ENCODE data around the gene LIME1.

Gene LIME1, protein sequence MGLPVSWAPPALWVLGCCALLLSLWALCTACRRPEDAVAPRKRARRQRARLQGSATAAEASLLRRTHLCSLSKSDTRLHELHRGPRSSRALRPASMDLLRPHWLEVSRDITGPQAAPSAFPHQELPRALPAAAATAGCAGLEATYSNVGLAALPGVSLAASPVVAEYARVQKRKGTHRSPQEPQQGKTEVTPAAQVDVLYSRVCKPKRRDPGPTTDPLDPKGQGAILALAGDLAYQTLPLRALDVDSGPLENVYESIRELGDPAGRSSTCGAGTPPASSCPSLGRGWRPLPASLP

GRCh38 chr20:63735859-63736718 lies at the start of gene LIME1:
TSS of gene LIME1 (plus strand) at chr20:63736664. CDS start at chr20:63737550, 886 bp downstream.
- DNase-seq: peak; percentile 25 to 44

GRCh38 chr20:63687419-63688178 lies 48.9 kb upstream of the LIME1 start:
- no peak for DNase-seq

DNA sequence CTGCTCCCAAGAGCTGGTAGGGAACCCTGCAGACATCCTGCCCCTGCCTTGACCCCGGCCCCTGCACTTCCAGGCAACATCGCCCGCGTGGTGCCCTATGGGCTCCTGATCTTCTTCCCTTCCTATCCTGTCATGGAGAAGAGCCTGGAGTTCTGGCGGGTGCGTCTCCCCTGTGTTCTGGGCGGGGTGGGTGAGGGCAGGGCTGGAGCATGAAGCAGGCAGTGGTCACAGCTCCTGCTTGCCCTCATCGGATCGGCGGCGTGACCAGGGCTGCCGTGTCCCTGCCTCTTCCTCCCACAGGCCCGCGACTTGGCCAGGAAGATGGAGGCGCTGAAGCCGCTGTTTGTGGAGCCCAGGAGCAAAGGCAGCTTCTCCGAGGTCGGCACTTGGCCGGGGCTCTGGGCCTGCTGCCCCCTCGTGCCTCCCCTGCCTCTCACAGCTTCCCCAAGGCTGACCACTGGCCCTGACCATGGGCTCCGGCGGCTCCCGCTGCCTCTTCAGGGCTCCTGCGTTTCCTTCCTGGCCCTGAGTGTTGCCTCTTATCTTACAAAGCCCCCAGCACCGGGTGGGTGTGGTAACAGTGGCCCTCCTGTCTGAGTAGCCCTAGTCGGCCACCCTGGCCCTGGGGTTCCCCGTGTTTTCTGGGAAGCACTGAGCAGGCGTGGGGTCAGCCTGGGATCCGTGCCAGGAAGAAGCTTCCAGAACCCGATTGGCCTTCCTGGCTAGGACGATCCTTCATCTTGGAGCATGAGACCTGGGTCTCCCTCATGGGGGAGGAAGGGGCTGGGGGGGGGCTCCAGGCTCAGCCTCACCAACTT lies 48.0 kb upstream of the LIME1 start:
- no peak for DNase-seq

DNA sequence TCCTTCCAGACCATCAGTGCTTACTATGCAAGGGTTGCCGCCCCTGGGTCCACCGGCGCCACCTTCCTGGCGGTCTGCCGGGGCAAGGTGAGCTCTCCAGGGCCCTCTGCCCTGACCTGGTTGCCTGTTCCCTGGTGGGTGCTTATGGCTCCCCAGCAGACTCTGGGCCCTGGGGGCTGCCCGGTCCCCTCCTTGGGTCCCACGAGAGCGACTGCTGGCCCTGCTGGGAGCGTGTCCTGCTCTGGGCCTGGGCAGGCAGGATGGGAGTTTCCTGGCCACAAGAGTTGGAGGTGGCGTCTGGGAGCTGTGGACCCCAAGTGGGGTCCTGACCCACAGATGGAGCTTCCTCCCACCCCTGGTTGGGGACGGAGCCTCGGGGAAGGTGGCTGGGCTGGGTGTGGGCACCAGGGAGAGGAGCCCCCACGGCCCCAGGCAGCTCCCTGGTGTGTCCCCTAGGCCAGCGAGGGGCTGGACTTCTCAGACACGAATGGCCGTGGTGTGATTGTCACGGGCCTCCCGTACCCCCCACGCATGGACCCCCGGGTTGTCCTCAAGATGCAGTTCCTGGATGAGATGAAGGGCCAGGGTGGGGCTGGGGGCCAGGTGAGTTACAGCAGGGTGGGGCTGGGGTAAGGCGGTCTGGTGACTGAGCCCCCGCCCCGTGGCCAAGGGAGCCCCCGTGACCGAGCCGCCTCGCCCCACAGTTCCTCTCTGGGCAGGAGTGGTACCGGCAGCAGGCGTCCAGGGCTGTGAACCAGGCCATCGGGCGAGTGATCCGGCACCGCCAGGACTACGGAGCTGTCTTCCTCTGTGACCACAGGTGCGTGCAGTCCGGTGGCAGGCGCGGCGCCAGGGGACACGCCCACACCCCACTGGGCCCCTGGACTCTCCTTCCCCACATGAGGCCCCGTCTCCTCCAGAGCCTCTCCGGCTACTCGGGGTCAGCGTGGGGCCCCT lies 47.1 kb upstream of the LIME1 start:
- DNase-seq: no peak

DNA sequence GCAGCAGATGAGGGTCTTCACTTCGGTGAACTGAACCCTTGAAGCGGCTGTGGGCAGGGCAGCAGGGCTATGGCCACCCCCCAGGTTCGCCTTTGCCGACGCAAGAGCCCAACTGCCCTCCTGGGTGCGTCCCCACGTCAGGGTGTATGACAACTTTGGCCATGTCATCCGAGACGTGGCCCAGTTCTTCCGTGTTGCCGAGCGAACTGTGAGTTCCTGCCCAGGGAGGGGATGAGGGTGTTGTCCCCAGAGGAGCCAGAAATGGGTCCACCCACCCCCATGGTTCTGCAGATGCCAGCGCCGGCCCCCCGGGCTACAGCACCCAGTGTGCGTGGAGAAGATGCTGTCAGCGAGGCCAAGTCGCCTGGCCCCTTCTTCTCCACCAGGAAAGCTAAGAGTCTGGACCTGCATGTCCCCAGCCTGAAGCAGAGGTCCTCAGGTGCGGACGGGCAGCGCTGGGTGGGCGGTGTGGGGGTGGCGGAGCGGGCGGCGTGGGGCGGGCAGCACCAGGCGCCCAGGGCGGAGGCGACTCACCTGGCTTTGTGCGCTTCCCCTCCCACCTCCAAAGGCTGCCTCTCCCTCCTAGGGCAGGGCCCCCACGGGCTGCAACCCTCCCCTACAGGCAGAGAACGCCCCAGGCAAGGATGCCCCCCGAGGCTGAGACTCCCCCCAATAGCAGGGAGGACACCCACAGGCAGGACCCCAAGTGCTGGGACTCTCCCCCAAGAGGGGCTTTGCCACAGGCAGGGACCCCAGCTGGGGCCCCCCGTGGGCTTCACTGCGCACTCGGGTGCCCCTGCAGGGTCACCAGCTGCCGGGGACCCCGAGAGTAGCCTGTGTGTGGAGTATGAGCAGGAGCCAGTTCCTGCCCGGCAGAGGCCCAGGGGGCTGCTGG lies 46.2 kb upstream of the LIME1 start:
- no peak for DNase-seq

- no peak for DNase-seq
Measured at GRCh38 chr20:63690898-63691710, 45.4 kb upstream of the LIME1 start.

- DNase-seq: no peak
Measured at GRCh38 chr20:63691711-63692435, 44.6 kb upstream of the LIME1 start.

DNA sequence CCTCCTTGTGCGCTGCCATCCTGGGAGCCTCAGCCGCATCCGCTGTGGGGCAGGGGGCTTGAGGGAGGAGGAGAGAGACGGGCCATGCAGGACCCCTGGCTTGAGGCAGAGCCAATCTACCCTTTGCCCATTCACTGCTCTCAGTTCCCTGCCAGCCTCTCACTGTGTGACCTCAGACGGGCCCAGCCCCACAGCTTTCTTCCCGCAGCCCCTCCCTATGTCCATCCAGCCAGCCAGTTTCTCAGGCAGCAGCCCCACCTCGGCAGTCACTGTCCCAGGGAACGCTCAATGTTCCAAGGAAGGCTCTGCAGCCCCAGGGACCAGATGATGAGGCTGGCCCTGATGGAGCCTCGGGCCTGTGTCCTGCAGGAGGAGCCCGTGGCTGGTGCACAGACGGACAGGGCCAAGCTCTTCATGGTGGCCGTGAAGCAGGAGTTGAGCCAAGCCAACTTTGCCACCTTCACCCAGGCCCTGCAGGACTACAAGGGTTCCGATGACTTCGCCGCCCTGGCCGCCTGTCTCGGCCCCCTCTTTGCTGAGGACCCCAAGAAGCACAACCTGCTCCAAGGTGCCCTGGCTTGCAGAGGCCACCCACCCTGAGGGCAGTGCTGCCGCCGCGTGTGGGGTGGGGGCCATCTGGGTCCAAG lies 43.9 kb upstream of the LIME1 start:
- no peak for DNase-seq

- no peak for DNase-seq
Measured at GRCh38 chr20:63693083-63693732, 43.3 kb upstream of the LIME1 start.

DNA sequence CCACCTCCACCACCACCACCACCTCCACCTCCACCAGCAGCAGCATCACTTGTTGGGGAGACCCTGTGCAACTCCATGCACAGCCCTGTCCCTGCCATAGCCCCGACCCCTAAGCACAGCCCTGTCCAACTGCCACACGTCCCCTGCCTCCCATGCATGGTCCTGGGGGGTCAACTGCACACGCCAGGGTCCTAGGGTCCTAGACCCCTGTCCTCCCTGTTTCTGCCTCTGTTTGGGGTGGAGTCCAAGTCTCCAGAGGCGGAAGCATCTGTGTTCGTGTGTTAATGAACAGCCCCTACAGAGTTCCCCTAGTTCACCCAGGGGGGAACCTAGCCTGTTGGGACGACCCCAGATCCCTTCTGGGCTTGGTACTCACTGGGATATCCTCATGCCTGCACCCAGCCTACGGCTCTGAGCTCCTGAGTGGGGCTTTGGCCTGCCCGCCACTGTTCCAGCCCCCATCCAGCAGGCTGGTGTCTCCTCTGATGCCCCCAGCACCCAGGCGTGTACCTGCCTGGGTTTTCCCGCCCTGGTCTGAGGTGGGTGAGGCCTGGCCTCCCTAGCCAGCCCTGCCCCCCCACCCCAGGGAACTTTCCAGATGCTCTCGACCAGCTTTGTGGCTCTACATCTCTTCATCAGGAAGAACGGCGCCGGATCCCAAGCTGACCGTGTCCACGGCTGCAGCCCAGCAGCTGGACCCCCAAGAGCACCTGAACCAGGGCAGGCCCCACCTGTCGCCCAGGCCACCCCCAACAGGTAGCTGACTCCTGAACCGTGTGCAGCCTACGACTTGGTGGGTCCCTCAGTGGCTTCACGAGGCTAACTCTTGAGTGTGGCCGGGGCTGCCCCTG lies 42.5 kb upstream of the LIME1 start:
- no peak for DNase-seq

- no peak for DNase-seq
Measured at GRCh38 chr20:63694584-63695423, 41.7 kb upstream of the LIME1 start.

GRCh38 chr20:63695424-63696305 lies 40.8 kb upstream of the LIME1 start:
- DNase-seq: no peak

DNA sequence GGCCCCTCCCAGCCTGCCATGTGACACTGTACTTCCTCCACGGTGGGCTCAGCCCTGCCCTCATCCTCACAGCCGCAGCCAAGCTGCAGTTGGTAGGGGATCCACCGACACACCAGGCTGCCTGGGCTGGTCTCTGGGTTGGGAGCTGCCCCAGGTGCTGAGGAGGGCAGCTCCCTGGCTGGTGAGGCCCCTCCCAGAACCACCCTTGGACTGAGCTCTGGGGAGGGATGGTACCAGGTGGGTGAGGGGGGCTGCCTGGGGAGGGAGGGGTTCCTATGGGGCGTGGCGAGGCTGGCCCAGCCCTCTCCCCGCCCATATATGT lies 40.2 kb upstream of the LIME1 start:
- DNase-seq: no peak

DNA sequence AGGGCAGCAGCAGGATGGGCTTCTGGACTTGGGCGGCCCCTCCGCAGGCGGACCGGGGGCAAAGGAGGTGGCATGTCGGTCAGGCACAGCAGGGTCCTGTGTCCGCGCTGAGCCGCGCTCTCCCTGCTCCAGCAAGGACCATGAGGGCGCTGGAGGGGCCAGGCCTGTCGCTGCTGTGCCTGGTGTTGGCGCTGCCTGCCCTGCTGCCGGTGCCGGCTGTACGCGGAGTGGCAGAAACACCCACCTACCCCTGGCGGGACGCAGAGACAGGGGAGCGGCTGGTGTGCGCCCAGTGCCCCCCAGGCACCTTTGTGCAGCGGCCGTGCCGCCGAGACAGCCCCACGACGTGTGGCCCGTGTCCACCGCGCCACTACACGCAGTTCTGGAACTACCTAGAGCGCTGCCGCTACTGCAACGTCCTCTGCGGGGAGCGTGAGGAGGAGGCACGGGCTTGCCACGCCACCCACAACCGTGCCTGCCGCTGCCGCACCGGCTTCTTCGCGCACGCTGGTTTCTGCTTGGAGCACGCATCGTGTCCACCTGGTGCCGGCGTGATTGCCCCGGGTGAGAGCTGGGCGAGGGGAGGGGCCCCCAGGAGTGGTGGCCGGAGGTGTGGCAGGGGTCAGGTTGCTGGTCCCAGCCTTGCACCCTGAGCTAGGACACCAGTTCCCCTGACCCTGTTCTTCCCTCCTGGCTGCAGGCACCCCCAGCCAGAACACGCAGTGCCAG lies 39.7 kb upstream of the LIME1 start, which contains the start of gene TNFRSF6B:
TSS of gene TNFRSF6B (plus strand) at position 25 of the 729 bp plus-strand sequence. CDS start at position 141, 116 bp downstream.
- DNase-seq: no peak

Measured in stimulated activated CD4-positive, alpha-beta T cell treated with anti-CD3 and anti-CD28 coated beads, Interleukin-2, amount 100 ng/mL, for 48 hours (primary cell).